AG08395 (cell line): ENCODE data around the gene CHN1.

Experiments
- DNase-seq: peaks from one replicate; pipeline ENCODE4 v3.0.0; 2012; ENCODE audit warnings: mixed read lengths, low spot score

CHN1 gene

DNA sequence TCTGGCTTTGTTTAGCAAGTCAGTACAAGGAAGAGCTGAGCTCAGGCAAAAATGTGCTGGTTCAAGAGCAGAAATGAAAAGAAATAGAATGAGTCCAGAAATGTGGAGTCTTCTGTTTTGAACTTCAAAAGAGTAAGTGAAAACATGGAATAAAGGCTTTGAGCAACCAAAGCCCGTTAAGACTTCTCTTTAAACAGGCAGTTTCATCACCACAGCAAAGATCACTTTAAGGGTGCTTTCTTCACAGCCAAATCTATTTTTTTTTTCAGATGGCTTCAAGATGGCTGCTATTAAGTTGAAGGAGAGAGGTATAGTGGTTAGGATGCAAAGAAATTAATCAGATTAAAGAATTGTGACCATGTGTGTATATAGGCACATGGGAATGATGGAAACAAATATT, 238.9 kb downstream of the CHN1 start:
- no peak for DNase-seq

DNA sequence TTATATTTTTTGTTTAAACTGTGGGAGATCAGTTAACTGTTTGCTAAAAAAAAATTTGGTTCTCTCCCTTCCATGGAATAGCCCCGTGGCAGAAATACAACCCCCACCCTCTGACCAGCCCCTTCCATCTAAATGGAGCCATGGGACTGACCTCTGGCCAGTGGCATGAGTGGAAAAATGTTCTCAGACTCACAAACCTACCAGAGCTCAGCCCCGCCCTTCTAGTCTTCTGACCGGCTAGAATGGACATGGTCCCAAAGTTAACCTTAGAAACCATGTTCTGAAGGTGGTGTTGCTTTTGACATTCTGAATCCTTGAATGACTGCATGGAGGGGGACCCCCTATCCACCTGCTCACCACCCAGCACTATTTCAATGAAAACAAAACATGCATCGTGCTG, 239.6 kb downstream of the CHN1 start:
- DNase-seq = no peak

DNA sequence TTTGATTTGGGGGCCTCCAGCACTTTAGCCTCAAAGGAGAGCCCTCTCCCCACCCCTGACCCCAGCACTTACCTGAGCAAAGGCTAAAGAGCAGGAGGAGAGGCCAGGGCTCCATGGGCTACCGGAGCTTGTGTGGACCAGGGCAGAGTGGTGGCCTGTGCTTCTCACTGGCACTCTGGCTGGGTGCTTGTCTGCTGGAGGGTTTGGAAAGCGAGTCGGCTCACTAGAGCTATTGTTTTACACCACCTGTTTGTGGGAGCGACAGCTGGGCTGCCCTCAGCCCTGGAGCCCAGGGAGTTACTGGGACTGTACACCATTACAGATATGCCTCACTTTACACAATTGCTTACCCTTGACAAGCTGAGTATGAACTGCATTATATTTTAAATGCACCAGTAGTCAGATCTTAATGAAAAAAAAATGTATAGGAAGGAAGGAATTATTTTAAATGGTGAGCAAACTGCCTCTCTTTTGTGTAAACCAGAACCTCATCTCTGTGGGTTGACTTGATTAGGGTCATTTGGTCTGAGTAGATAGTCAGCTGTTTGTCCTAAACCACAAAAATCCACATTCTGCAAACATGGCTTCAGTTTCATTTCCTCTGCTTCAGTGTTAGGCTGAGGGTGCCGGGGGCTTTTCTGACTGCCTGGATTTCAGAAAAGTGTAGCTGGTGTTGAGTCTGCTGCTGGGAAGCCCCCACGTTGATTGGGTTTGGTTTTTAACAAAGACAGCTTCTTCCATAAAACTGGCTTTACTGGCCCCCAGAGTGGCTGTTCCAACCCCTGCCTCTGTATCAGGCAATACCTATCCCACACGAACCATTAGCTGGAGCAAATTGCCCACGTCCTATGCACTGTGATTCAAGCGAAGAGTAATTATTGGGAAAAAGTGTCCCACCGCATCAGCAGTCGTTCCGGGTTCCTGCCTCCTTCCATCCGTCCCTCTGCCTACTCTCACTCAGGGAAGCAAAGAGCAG, 240.6 kb downstream of the CHN1 start, which contains the start of gene CHRNA1:
Gene CHRNA1, minus strand, starts transcription at position 193 of the 976 bp plus-strand sequence. Its CDS starts 78 bp downstream, at position 115.
- DNase-seq = peak; percentile 53

DNA sequence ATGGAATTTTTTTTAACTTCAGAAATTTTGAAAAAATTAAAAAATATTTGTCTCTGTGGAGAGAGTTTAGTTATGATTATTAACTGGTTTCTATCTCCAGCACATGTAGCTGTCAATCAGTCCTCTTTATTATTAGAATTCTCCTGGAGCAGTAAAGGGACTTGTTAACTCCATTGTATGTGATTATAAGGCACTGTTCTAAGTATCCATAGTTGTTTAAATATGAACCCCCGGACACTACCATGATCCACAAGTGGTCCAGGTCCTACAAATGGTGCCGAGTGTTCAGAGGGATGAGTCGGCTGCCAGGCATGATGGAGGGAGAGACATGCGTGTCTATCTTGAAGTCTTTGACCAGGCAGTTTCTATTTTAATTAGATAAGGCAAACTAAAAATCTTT, 241.4 kb downstream of the CHN1 start:
- no peak for DNase-seq

DNA sequence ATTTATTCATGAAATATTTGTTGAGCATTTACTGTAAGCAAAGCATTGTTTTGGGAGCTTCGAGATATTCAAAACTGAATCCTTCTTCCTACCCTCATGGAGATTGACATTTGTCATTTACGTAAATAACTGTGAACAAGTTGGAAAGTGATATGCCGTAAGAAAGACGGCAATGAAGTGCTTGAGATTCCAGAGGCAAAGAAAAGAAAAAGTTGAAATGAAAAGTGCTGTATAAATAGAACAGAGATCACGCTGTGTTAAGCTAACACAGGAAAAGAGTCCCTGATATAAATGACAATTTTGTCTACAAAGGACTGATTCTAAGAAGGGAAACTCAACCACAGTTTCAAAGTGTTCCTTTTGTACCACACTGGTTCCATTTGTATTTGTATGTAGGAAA, 242.7 kb downstream of the CHN1 start:
- no peak for DNase-seq

DNA sequence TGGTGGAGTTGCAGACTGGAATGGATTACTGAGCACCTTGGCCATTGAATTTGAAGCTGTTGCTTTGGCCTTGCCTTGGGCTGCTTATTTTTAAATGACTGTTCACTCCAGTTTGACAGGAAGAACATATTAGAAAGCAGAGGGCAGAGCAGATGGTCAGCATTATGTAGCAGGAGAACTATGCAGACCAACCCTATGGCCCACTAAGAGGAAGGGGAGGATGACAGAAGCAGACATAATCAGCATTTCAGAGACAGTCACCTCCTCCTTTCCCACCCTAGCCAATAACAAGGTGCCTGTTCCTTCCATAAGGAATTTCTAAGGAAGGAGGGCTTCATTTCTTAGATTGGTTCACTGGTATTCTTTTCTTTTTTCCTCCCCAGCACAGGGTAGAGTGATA, 243.3 kb downstream of the CHN1 start:
- DNase-seq = no peak

DNA sequence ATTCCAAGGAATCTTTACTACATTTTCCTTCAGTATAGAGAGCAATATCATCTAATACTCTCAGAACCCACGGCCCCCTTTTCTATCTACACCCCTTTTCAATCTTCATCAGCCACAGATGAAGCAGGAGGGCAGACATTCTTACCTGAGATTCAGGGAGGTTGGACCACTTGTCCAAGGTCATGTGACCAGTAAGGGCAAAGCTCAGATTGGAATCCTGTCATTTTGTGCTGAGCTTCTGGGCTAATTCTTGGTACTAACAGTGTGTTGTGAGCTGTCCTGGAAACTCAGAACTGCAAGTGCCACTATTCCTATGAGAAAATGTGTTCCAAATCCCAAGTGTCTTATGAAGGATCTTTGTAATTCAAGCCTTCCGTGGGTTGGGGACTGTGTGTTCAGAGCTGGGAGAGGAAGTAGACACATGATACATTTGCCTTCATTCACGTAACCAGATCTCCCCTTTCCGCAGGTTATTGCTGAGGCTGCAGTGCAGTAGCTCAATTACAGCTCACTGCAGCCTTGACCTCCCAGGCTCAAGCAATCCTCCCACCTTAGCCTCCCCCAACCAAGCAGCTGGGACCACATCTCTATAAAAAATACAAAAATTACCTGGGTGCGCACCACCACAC, 244.2 kb downstream of the CHN1 start:
- no peak for DNase-seq

DNA sequence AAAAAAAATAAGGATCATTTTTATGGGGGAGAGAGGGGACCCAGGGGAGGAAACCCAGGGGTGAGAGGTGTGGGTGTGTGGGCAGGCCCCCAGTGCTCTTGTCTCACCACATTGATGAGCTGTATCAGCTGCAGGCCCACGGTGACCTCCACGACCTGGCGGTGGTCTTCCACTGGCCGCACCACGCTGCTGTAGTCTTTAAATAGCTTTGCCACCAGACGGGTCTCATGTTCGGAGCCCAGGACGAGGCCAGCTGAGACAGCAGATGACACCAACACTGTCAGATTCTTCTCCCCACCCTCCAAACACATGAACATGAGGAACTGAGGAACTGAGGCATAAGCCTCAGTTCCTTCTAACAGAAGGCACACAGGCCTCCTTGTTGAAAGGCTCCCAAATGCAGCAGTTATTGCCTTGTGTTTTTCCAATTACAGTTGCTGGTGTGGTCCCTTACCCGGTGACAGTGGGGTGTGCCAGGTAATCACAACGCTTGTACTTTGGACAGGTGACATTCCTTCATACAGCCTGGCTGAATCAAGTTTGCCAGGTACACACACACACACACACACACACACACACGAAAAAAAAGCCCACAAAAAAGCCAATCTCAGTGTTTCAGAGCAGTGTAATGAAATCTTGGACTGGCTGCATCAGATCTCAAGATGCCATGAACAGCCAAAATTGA, 245.7 kb downstream of the CHN1 start:
- DNase-seq = no peak

DNA sequence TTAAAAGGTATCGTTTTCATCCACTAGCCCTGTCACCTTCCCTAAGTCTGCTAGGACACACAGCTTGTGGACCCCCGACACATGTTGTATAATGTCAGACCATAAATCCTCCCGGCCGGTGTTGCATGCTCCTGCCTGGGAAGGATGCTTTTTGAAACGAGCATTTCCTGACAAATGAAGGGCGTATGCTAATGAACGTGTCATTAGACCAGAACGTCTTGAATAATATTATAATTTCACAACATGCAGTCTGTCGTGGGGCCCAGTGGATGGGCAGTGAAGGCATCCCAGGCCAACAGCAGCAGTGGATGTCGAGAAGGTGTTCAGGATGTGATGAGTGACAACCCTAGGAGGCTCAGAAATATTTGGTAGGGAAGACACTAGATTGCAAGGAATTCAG, 248.4 kb downstream of the CHN1 start:
- no peak for DNase-seq

DNA sequence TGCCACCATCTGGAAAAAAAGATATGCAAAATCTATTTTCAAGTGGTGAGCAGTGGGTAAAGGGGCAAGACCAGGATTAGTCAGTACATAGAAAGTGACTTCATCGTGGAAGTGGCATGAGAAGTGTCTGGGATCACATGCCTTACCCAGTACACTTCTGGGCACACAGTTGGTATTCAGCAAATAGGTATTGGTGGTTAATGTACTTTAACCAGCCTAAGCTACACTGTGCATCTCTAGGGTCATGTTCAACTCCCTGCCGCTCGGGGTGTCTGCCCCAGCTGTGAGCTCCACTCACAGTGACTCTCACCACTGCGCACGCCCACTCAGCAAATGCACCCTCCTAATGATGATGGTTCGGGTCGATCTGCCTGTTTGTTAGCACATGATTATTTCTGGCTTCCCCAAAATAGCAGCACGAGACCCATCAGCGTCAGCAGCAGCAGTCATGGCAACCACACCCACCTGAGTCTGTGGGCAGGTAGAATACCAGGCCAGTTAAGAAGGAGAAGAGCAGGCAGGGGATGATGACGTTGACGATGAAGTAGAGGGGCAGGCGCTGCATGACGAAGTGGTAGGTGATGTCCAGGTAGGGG, 252.0 kb downstream of the CHN1 start:
- no peak for DNase-seq

DNA sequence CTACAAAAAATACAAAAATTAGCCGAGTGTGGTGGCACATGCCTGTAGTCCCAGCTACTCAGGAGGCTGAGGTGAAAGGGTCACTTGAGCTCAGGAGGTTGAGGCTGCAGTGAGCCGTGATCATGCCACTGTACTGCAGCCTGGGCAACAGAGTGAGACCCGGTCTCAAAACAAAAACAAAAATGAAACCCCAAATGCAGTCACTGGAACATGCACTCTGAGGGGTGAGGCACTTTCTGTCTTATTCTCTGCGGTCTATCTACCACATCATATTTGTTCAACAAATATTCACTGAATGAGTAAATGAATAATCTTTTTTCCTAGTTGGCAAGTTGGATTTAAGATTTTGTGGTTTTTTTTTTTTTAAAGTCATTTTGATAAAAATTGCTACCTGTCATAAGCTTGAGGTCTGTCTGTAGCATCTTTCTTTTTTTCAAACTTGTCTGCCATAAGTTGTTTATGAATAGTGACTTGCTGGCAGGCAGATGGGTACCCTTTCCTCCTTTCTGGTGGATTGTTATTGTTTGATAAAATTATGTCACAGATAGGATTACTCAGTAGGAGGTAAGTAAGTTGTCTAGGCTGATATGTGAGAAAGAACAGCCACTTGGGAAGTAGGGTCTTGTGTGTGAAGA, 252.7 kb downstream of the CHN1 start:
- DNase-seq = no peak

DNA sequence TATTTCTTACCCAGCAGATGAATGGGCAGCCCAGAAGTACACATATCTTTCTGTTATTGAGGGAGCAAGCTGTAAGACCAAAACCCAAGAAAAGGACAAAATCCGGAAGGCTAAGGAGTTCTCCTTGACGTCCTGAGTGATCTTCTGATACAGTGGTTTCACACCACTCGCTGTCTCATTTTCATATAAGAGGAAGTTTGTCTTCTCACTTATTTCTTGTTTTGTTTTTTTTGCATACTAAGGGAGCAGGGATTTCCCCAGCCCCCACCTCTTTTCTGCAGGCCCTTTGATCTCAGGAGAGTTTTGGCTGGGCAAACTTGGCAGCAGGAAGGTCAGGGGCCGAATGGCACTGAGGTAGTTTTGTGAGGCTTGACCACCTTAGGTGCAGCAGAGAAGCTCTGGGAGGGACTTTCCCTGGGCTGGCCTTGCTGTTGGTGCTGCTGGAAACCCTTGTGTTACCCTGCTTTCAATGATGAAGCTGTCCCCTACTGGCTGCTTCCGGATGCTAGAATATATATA, 254.2 kb downstream of the CHN1 start:
- no peak for DNase-seq

DNA sequence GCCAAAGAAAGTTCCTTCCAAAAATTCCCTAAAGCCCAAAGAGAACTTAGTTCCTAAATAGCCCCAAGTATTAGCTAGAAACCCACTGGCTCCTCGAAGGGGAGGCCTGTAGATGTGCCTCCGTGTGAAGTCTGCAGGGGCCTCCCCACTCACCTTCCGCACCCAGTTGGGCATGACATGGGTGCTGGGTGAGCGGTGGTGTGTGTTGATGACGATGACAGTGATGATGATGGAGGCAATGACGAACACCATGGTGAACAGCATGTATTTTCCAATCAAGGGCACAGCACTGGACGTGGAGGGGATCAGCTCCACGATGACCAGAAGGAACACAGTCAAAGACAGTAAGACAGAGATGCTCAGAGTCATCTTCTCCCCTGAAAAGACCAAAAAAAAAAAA, 255.4 kb downstream of the CHN1 start:
- no peak for DNase-seq

DNA sequence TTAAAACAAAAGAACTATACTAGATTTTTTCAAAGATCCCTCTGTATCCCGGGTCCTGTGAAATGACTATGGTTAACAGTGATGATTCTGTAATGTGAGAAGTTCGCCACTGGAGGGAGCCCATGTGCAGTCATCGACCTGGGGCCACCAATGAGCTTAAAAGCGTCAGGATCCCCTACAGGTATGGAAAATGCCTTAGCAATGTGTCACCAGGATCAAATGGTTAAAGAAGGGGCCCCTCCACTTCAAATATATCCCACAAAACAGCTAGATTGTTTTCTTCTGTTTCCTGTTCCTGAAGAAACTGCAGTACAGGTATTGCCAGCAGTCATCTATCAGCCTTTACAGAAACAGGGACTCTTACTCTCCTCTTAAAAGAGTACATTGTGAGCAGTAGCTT, 256.2 kb downstream of the CHN1 start:
- peak; percentile 68 for DNase-seq
